ENCODE results near the gene PPP1R2B. TPM values are rescaled to one million over a fixed set of nuclear protein-coding genes. Genes with fewer than 3 reads are reported as not detected.
"Not testable (repeated sequence)": the region's sequence is repeated elsewhere in the genome, so short reads cannot be mapped to it uniquely, and the experiment has no call there.

PPP1R2B gene
- total RNA-seq, 2 experiments from 2014 or later = not detected

DNA sequence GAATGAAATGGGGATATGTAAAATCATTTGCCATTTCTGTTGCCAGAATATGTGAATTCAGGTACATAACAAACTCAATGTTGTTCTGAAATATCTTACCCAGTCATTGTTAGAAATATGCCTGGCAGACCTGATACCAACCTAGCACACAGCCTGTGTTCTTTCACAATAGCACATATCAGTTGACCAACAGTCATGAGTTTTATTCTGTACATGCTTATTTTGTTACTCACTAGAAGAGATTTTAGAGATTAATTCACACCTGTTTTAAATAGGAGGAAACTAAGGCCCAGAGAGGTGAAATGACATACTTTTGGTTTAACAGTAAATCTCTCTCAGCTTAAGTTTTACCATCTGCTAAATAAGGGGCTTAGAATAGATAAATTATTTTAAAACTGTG lies 8.4 kb upstream of the PPP1R2B start:
- Mint-ChIP-seq H3K27ac (no peak overlapping the region), H3K36me3 (no peaks in the 10 kb centered on the region), H3K27me3 (peaks cover 1% of the 10 kb centered on the region), H3K4me3 (no peak overlapping the region), H3K4me1 (no peaks in the 10 kb centered on the region), H3K9me3 (no peaks in the 10 kb centered on the region)
- DNase-seq = no peak

DNA sequence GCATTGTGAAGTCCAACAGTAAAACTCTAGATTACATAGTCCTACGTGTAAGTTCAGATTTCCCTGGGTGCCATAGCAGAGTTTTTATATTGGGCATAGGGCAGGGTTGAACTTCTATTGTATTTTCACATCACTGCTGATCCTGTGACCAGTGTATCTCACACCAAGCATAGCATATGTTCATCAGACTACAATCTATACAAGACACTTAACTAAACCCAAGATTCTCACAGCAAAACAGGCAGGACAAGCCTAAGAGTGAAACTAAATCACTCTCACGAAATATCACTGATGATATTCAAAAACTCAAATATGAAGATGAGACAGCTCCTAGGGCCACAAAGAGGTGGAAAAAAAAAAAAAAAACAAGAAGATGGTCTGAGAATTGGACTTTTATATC lies 3.2 kb upstream of the PPP1R2B start:
- H3K27ac Mint-ChIP-seq = no peak overlapping the region
- peaks cover 19% of the 10 kb centered on the region for H3K9me3 Mint-ChIP-seq
- DNase-seq = no peak
- H3K4me3 Mint-ChIP-seq = no peak overlapping the region
- H3K27me3 Mint-ChIP-seq = peaks cover 44% of the 10 kb centered on the region
- peaks cover 14% of the 10 kb centered on the region for H3K36me3 Mint-ChIP-seq
- no peaks in the 10 kb centered on the region for H3K4me1 Mint-ChIP-seq

DNA sequence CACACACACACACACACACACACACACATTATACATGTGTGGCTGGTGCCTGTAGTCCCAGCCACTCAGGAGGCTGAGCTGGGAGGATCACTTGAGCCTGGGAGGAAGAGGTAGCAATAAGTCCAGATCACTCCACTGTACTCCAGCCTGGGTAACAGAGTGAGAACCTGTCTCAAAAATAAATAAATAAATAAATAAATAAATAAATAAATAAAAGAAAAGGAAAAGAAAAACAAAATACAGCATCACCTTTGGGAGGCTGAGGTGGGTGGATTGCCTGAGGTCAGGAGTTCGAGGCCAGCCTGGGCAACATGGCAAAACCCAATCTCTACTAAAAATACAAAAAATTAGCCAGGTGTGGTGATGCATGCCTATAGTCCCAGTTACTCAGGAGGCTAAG lies 1.6 kb upstream of the PPP1R2B start:
- H3K4me3 Mint-ChIP-seq, H3K4me1 Mint-ChIP-seq, H3K27ac Mint-ChIP-seq, DNase-seq: not testable (repeated sequence)
- Mint-ChIP-seq H3K36me3 (peaks cover 16% of the 10 kb centered on the region), H3K9me3 (peaks cover 22% of the 10 kb centered on the region), H3K27me3 (peaks cover 45% of the 10 kb centered on the region)

DNA sequence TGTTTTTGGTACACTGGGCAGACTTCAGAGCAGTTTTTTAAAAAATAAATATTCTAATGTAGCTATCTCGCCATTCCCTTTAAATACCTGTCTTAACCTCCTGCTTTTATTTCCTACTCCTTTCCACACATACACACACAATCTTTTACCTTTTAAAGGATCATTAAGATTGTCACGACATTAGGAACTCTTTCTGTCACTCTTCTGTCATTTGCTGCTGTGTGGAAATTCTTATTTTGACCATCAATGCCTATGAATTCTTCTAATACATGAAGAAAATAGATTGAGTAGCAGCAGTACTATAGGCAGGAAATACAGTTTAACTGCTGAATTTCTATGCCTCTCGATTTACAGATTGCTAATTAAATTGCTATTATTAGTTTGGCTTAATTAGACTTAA lies 1.8 kb downstream of the PPP1R2B start:
- Mint-ChIP-seq H3K4me1 (no peaks in the 10 kb centered on the region), H3K27ac (no peak overlapping the region), H3K4me3 (no peak overlapping the region), H3K27me3 (peaks cover 42% of the 10 kb centered on the region), H3K36me3 (peaks cover 26% of the 10 kb centered on the region), H3K9me3 (peaks cover 46% of the 10 kb centered on the region)
- no peak for DNase-seq

DNA sequence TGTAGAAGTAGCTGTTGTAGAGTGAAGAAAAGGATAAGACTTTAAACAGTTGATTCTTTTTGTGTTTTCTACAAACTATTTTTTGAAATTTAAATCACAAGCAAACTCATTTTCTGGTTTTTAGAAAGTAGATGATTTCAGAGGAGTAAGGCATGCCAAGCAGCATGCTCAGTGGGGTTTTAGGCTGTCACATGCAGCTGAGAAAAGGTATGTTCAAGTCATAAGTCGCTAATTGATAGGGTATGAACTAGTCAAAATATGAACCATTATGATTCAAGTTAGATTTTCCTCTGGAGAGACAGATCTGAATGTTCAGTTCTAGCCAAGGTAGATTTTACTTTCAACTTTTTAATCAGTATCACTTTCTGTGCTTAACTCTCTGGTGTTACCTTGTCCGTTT lies 3.0 kb downstream of the PPP1R2B start:
- not testable (repeated sequence) for H3K4me1 Mint-ChIP-seq, H3K27ac Mint-ChIP-seq, DNase-seq, H3K4me3 Mint-ChIP-seq
- H3K27me3 Mint-ChIP-seq = peaks cover 30% of the 10 kb centered on the region
- peaks cover 23% of the 10 kb centered on the region for H3K36me3 Mint-ChIP-seq
- peaks cover 41% of the 10 kb centered on the region for H3K9me3 Mint-ChIP-seq

DNA sequence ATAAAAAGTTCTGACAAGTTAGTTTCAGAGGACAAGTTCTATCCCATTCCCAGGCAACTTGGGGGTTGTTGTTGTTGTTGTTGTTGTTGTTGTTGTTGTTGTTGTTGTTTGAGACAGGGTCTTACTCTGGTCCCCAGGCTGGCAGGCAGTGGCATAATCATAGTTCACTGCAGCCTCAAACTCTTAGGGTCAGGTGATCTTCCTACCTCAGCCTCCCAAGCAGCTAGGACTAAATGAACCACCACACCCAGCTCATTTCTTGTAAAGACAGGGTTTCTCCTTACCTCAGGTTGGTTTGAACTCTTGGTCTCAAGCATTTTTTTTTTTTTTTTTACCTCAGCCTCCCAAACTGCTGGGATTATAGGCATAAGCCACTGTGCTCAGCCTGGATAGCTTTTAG lies 15.3 kb downstream of the PPP1R2B start:
- Mint-ChIP-seq H3K4me3 (no peak overlapping the region), H3K27me3 (no peaks in the 10 kb centered on the region), H3K27ac (no peak overlapping the region), H3K36me3 (peaks cover 3% of the 10 kb centered on the region), H3K4me1 (peaks cover 10% of the 10 kb centered on the region), H3K9me3 (peaks cover 5% of the 10 kb centered on the region)
- no peak for DNase-seq

DNA sequence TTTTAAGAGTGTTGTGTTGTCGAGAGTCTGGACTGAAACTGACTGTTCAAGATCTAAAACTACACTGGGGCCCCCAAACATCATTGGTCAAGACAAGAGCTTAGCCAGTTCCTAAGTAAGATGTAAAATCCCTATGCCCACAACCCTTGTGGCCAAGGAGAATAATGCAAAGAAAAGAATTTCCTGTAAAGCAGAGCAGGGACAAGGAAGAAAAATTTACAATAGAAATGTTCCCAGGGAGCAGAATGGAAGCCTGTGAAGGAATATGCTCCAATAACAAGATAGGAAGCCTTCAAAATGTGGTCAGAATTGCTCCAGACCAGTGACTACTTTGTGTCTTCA lies 20.4 kb downstream of the PPP1R2B start:
- peaks cover 4% of the 10 kb centered on the region for H3K36me3 Mint-ChIP-seq
- no peaks in the 10 kb centered on the region for H3K27me3 Mint-ChIP-seq
- peaks cover 14% of the 10 kb centered on the region for H3K9me3 Mint-ChIP-seq
- no peak for DNase-seq
- H3K4me3 Mint-ChIP-seq = no peak overlapping the region
- no peak overlapping the region for H3K27ac Mint-ChIP-seq
- H3K4me1 Mint-ChIP-seq = peaks cover 2% of the 10 kb centered on the region

DNA sequence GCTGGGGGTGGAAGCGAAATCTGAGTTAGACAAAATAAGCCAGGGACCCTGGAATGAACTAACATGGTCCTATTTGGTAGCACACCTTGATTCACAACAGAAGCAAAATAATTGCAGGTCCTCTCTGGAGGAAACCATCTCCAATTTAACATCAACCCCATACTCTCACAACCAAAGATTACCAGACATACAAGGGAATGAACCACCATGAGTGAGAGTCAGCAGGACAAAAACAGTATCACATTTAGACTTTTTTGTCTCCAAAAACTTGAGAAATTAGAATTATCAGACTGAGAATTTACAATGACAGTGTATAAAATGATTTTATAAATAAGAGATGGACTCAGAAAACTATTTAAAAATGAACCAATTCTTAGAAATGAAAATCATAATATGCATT lies 21.1 kb downstream of the PPP1R2B start:
- Mint-ChIP-seq H3K27ac (no peak overlapping the region), H3K4me3 (no peak overlapping the region), H3K36me3 (peaks cover 4% of the 10 kb centered on the region), H3K9me3 (peaks cover 14% of the 10 kb centered on the region), H3K27me3 (no peaks in the 10 kb centered on the region), H3K4me1 (peaks cover 2% of the 10 kb centered on the region)
- DNase-seq = no peak

DNA sequence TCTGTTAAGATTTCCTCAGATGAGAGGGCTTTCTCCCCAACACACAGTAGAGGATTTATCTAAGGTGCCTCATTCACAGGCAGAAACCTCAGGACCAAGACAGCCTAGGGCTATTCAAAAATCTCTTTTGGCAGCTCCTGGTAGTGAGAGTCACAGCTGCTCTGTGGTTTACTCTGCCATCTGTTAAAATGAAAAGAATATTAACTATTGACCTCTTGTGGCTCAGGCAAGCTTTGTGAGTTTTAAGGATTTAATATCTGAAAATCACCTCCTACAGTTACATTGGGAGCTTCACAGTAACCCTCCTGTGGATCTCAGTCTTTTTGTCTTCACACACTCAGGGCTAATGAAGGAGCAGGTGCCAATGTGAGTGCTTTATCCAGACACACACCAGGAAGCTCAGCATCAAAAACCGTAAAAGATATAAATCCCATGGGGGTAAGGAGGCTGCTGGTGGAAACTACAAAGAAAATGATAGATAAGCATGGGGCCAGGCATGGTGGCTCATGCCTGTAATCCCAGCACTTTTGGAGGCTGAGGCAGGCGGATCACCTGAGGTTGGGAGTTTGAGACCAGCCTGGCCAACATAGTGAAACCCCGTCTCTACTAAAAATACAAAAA lies 29.7 kb downstream of the PPP1R2B start:
- H3K36me3 Mint-ChIP-seq = no peaks in the 10 kb centered on the region
- H3K9me3 Mint-ChIP-seq = no peaks in the 10 kb centered on the region
- no peak for DNase-seq
- no peaks in the 10 kb centered on the region for H3K27me3 Mint-ChIP-seq
- peaks cover 3% of the 10 kb centered on the region for H3K4me1 Mint-ChIP-seq
- no peak overlapping the region for H3K27ac Mint-ChIP-seq
- no peak overlapping the region for H3K4me3 Mint-ChIP-seq

DNA sequence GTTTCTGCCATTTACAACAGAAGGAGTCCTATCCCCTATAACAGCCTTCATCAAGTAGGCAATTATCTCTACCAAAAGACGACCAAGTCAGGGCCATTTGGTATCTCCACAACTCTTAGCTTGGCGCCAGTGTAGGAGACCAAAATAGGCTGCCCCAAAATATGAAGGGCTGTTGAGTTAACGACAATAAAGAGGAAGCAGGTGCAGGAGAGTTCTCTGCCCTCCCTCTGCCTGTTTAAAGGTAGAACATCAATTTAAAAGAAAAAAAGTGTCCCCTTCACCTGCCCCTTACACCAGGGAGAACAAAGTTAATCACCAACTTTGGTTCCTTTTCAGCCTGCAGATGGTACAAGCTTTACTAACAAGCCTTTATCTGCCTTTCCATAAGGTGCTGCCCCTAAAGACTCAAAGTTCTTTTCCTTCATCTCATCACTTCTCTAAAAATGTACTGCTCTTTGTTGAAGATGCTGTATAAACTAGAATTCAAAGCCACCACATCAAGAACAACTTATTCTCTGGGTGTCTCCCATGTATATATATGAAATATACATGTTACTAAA lies 33.3 kb downstream of the PPP1R2B start:
- Mint-ChIP-seq H3K27ac (no peak overlapping the region), H3K4me3 (no peak overlapping the region), H3K27me3 (no peaks in the 10 kb centered on the region), H3K4me1 (peaks cover 3% of the 10 kb centered on the region), H3K9me3 (no peaks in the 10 kb centered on the region), H3K36me3 (no peaks in the 10 kb centered on the region)
- no peak for DNase-seq

DNA sequence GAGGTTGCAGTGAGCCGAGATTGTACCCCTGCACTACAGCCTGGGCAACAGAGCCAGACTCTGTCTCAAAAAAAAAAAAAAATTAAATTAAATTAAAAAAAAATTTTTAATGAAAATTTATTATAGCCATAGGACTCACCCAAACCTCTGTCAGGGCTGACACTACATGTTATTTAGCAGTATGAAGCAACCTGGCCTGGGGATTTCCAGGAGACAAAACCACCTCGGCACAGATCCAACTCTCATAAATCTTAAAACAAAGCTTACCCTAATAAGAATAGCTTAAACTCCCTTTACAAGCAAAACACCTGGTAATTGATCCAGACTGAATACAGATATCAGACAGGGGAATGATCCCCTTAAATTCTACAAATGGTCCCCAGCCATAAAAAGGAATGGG lies 38.4 kb downstream of the PPP1R2B start:
- no peaks in the 10 kb centered on the region for H3K27me3 Mint-ChIP-seq
- H3K4me3 Mint-ChIP-seq = no peak overlapping the region
- H3K4me1 Mint-ChIP-seq = peaks cover 16% of the 10 kb centered on the region
- no peaks in the 10 kb centered on the region for H3K36me3 Mint-ChIP-seq
- no peak for DNase-seq
- no peak overlapping the region for H3K27ac Mint-ChIP-seq
- H3K9me3 Mint-ChIP-seq = no peaks in the 10 kb centered on the region

DNA sequence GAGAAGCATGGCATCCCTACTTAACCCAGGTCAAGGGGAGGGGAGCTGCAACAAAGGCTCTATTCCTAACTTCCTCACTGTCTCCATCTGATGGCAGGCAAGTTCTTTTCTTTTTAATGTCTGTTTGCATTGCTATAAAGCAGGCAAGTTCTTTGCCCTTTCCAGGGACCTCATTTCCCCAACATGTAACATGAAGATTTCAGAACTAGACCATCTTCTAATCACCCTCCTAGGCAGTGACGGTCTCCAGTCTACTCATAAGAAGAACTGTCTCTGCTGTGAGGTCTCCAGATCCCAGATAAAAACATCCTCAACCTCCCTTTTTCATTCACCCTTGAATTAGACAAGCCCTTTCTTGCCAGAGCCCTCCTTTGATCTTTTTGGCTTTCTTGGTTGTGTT lies 42.1 kb downstream of the PPP1R2B start:
- no peaks in the 10 kb centered on the region for H3K27me3 Mint-ChIP-seq
- no peak for DNase-seq
- peak overlapping the region; percentile 39 for H3K27ac Mint-ChIP-seq
- peaks cover 21% of the 10 kb centered on the region for H3K4me1 Mint-ChIP-seq
- H3K36me3 Mint-ChIP-seq = no peaks in the 10 kb centered on the region
- H3K9me3 Mint-ChIP-seq = no peaks in the 10 kb centered on the region
- H3K4me3 Mint-ChIP-seq = no peak overlapping the region

DNA sequence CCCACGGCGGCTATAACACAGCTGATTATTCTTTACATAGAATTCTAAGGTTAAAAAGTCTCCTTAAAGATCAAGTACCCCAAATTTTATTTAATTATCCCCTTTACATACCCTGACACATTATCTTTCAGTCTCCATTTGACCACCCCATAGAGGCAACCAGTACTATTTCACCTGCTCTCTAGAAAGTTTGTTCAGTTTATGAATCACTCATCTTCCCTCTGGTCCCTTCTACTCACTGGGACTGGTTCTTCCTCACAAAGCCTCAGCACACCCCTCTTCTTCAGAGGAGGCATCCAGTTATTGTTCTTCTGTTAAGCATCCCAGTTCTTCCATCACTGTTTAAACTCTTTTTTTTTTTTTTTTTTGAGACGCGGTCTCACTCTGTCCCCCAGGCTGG lies 42.8 kb downstream of the PPP1R2B start:
- H3K4me1 Mint-ChIP-seq = peaks cover 21% of the 10 kb centered on the region
- no peaks in the 10 kb centered on the region for H3K27me3 Mint-ChIP-seq
- DNase-seq = no peak
- H3K9me3 Mint-ChIP-seq = no peaks in the 10 kb centered on the region
- H3K4me3 Mint-ChIP-seq = no peak overlapping the region
- no peaks in the 10 kb centered on the region for H3K36me3 Mint-ChIP-seq
- H3K27ac Mint-ChIP-seq = peak overlapping the region; percentile 3

DNA sequence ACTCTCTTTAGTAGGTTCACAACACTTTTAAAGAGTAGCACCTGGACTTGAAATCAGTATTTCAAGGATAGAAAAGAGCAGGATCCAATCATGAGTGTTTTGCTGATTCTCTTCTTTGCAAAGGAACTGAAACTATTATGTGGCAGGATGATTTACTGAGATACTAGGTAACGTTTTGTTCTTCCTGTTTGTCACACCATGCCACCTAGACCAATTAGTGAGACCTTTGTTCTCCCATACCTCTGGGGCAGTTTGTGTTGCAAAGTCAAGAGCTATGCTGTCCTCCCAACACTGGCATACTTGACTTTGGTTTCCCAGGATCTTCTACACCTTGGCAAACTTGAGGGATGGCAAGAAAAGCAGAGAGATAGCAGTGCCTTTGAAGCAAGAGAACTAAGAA lies 43.4 kb downstream of the PPP1R2B start:
- H3K4me1 Mint-ChIP-seq = peaks cover 21% of the 10 kb centered on the region
- no peaks in the 10 kb centered on the region for H3K36me3 Mint-ChIP-seq
- no peak overlapping the region for H3K27ac Mint-ChIP-seq
- no peak overlapping the region for H3K4me3 Mint-ChIP-seq
- no peak for DNase-seq
- no peaks in the 10 kb centered on the region for H3K27me3 Mint-ChIP-seq
- no peaks in the 10 kb centered on the region for H3K9me3 Mint-ChIP-seq

DNA sequence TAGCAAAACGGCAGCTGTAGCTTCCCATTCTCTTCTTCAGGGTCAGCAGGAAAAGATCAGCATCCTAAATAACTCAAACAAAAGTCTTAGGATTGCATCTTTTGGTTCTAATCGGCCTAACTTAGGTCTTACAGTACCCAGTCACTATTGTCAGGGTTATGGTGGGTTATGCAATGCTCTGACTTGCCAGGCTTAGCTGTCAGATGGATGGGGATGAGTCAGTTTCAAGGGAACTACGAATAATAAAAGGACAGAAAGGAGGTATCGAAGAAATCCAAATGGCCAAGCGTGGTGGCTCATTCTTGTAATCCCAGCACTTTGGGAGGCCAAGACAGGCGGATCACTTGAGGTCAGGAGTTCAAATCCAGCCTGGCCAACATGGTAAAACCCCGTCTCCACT lies 46.5 kb downstream of the PPP1R2B start:
- Mint-ChIP-seq H3K9me3 (peaks cover 2% of the 10 kb centered on the region), H3K4me3 (no peak overlapping the region), H3K27ac (no peak overlapping the region), H3K4me1 (peaks cover 21% of the 10 kb centered on the region), H3K36me3 (no peaks in the 10 kb centered on the region), H3K27me3 (no peaks in the 10 kb centered on the region)
- no peak for DNase-seq
